Measurements from ENCODE around the gene TFF1.

Gene TFF1

GRCh38 chr21:42356650-42357049, 9.7 kb downstream of the TFF1 start:
- DNase-seq = no peak
- Histone ChIP-seq H3K4me3 (no peak overlapping the region), H3K27me3 (peaks cover 0 to 19% of the 10 kb centered on the region in 2 donors), H3K27ac (no peak overlapping the region), H3K9me3 (peaks cover 0 to 19% (median 18%) of the 10 kb centered on the region in 3 donors), H3K36me3 (no peaks in the 10 kb centered on the region), H3K4me1 (no peaks in the 10 kb centered on the region)
- no peak for TF ChIP-seq CTCF (IDR thresholded peaks at IDR 0.05)
- intact Hi-C loops (cut with DNase I; ENCODE audit: low total_unique reads) = no loop called here

- intact Hi-C loops (cut with DNase I; ENCODE audit: low total_unique reads) = no loop called here
- no peak for DNase-seq
- peaks cover 0 to 19% (median 18%) of the 10 kb centered on the region in 3 donors for H3K9me3 ChIP-seq
- TF ChIP-seq CTCF (IDR thresholded peaks at IDR 0.05) = no peak
- H3K27me3 ChIP-seq = peaks cover 0 to 19% of the 10 kb centered on the region in 2 donors
- H3K4me3 ChIP-seq = no peak overlapping the region
- H3K36me3 ChIP-seq = no peaks in the 10 kb centered on the region
- H3K4me1 ChIP-seq = no peaks in the 10 kb centered on the region
- no peak overlapping the region for H3K27ac ChIP-seq
Measured at GRCh38 chr21:42356046-42356445, 10.3 kb downstream of the TFF1 start.

- intact Hi-C loops (cut with DNase I; ENCODE audit: low total_unique reads) = no loop called here
- no peak overlapping the region for H3K4me3 ChIP-seq
- peaks cover 0 to 18% (median 16%) of the 10 kb centered on the region in 3 donors for H3K9me3 ChIP-seq
- no peak for DNase-seq
- peaks cover 0 to 23% of the 10 kb centered on the region in 2 donors for H3K27me3 ChIP-seq
- H3K36me3 ChIP-seq = no peaks in the 10 kb centered on the region
- no peak overlapping the region for H3K27ac ChIP-seq
- no peaks in the 10 kb centered on the region for H3K4me1 ChIP-seq
- TF ChIP-seq CTCF (IDR thresholded peaks at IDR 0.05) = no peak
Measured at GRCh38 chr21:42353623-42354022, 12.7 kb downstream of the TFF1 start.

- DNase-seq = peak in 1 of 2 donors; percentile 40
- H3K4me3 ChIP-seq = no peak overlapping the region
- no peak overlapping the region for H3K27ac ChIP-seq
- peaks cover 0 to 18% (median 16%) of the 10 kb centered on the region in 3 donors for H3K9me3 ChIP-seq
- H3K4me1 ChIP-seq = no peaks in the 10 kb centered on the region
- no peaks in the 10 kb centered on the region for H3K36me3 ChIP-seq
- H3K27me3 ChIP-seq = peaks cover 0 to 19% of the 10 kb centered on the region in 2 donors
- intact Hi-C loops (cut with DNase I; ENCODE audit: low total_unique reads) = no loop called here
- TF ChIP-seq CTCF (IDR thresholded peaks at IDR 0.05) = no peak
Measured at GRCh38 chr21:42352441-42353095, 13.8 kb downstream of the TFF1 start.

GRCh38 chr21:42351626-42352440, 14.5 kb downstream of the TFF1 start:
- Histone ChIP-seq H3K4me3 (no peak overlapping the region), H3K36me3 (no peaks in the 10 kb centered on the region), H3K9me3 (peaks cover 0 to 15% (median 11%) of the 10 kb centered on the region in 3 donors), H3K27me3 (peaks cover 0 to 25% of the 10 kb centered on the region in 2 donors), H3K4me1 (no peaks in the 10 kb centered on the region), H3K27ac (no peak overlapping the region)
- TF ChIP-seq CTCF (IDR thresholded peaks at IDR 0.05) = no peak
- intact Hi-C loops (cut with DNase I; ENCODE audit: low total_unique reads) = no loop called here
- peak in 1 of 2 donors; percentile 33 for DNase-seq

Measured in tibial artery (tissue), 4 donors.